T-helper 9 cell (primary cell): ENCODE results near the gene EZH1.
"Not testable (repeated sequence)": the region's sequence is repeated elsewhere in the genome, so short reads cannot be mapped to it uniquely, and the experiment has no call there.

Experiments used
- DNase-seq: peaks from one replicate; pipeline ENCODE4 v3.0.0-alpha.2; 2020

EZH1 gene

DNA sequence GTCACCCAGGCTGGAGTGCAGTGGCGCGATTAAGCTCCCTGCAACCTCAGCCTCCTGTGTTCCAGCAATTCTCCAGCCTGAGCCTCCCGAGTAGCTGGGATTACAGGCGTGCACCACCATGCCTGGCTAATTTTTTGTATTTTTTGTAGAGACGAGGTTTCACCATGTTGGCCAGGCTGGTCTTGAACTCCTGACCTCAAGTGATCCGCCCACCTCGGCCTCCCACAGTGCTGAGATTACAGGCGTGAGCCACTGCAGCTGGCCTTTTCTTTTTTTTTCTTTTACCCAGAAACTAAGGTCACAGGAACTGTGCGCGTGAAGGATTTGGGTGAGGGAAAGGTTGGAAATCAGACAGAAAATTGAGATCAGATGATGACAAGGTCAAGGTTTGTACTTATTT, 25.1 kb upstream of the EZH1 start:
- DNase-seq: not testable (repeated sequence)

DNA sequence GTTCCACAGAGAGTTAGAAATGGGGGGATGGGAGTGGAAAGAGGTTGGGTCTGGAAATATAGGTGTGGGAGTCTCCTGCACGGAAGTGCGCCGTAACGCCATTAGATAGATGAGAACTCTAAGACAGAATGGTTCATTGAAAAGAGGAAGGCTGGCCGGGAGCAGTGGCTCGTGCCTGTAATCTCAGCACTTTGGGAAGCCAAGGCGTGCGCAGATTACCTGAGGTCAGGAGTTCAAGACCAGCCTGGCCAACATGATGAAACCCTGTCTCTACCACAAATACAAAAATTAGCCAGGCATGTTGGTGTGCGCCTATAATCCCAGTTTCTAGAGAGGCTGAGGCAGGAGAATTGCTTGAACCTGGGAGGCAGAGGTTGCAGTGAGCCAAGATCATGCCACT, 23.2 kb upstream of the EZH1 start:
- not testable (repeated sequence) for DNase-seq

DNA sequence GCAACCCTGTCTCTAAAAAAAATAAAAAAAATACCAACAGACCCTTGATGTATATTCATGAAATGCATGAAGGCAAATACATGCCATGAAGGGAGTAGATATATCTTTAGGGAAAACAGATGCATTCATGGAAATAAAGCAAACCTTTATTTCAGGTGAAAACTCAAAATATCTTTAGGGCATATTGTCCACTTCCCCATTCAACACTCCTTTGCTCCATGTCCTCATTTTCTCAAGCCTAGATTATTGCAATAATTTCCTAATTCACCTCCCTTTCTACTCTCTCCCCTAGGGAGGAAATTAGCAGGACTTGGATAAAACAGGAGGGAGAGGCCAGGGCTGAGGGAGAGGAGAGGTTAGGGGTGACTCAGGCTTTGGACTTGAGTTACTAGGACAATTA, 22.7 kb upstream of the EZH1 start:
- DNase-seq: no peak

DNA sequence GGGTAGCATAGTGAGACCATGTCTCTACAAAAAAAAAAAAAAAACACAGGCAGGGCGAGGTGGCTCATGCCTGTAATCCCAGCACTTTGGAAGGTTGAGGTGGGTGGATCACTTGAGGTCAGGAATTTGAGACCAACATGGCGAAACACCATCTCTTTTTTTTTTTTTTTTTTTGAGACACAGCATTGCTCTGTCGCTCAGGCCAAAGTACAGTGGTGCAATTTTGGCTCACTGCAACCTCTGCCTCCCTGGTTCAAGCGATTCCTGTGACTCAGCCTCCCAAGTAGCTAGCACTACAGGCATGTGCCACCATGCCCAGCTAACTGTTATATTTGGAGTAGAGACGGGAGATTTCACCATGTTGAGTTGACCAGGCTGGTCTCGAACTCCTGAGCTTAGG, 21.3 kb upstream of the EZH1 start:
- no peak for DNase-seq

DNA sequence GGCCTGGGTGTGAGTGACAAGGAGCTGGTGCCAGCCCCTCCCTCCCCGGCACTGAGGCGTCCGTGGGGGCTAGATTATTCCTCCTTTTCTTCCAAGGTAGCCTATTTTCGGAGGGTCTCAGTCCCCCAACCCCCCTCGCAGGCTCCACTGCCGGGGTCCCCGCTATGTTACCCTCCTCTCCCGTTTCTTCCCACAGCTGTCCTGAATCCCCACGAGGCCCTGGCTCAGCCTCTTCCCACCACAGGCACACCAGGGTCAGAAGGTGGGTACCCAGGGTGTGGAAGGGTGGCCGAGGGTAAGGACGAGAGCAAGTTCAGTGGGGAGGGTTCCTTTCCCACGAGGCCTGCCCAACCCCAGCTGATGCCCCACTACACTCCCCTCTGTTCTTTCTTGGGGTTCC, 16.8 kb upstream of the EZH1 start:
- no peak for DNase-seq

DNA sequence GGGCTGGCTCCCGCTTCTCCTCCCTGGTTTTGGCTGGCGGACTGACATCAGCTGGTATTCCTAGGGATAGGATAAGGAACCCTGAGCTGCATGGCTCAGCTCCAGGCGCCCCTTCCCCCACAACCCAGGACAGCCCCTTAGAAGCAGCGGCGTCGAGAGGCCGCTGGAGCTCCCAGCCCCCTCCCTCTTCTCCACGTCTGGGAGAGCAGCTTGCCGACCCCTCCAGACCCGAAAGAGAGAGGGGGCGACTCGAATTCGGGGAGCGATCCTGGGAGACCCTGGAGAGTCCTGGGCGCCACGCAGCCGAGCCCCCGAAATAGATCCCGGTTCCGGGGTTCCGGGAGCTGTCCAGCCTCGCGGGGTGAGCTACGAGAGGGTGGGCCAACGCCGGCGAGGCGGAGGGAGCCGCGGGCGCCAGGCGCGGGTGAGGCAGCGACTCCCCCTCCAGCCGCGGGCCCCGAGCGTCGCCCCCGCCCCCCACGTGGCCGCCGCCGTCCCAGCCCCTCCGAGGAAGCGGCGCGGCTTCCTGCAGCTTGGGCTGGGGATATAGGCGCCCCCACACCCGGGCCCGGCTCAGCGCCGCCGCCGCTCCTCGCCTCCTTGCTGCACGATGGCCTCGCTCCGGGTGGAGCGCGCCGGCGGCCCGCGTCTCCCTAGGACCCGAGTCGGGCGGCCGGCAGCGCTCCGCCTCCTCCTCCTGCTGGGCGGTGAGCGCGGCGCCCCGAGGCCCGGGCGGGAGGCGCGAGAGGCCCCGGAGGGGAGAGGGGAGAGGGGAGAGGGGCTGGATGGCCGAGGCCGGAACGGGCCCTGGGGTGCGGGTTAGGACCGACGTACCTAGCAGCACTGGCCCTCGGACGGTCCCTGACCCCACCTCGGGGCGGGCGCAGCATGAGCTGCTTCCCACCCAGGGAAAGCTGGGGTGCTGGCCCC, 16.1 kb upstream of the EZH1 start, which contains the start of gene RAMP2:
Gene RAMP2, plus strand, starts transcription at position 576 of the 930 bp plus-strand sequence. Its CDS starts 35 bp downstream, at position 611.
- DNase-seq: no peak

DNA sequence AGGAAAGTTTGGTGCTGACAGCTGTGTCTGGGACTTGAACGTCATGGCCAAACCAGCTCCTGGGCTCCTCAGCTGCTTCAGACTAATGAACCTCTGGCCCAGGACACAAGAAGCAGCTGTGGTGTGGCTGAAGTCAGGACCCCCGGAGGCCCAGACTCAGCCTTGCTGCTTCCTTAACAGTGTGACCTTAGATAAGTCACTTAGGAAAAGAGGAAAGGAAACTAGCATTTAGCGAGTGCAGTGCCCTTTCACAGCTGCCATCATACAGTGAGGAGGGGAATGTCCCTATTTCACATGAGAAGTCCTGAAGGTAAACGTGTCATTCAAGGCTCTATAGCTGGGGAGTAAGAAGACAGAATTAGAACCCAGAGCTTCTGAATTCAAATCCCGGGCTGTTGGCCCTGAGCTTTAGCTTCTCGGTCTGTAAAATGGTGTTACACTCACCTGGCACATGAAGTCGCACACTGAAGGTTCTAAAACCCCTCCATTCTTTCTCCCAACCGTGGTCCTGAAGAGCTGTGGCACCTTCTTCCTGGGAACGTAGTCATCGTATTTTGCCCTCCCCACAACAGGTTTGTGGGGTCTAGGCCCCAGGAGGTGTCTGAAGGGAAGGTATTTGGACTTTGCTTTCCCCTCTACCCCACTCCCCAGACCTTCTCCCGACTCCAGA, 15.3 kb upstream of the EZH1 start:
- DNase-seq: no peak

DNA sequence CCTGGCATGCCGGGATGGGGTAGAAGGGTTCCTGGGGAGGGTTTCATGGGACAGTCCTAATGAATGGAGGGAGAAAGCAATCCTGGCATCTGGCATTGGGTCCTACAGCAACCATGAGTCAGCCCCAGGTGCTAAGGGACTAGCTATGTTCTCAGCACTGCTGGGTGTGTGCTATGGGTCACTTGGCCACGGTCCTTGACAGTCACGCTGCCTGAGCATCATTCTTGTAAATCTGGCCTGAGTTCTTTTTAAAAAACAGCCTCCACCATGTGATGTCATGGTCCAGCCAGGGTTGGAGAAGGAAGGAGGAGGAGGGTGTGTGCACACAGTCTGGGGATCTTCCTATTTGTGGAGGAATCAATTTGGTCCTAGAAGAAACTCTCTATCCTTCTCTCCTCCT, 9.9 kb upstream of the EZH1 start:
- DNase-seq: no peak

DNA sequence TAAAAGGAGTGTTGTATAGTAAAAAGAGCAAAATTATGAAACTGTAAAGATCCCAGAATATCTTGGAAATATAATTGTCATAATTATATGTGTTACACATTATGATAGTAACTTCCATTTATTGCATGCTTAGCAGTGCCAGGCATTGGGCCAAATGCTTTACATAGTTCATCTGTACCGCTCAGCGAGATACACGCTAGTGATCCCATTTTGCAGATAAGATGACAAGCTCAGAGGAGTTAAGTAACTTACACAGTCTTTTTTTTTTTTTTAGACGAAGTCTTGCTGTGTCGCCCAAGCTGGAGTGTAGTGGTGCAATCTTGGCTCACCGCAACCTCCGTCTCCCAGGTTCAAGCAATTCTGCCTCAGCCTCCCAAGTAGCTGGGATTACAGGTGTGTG, 6.8 kb upstream of the EZH1 start:
- no peak for DNase-seq

DNA sequence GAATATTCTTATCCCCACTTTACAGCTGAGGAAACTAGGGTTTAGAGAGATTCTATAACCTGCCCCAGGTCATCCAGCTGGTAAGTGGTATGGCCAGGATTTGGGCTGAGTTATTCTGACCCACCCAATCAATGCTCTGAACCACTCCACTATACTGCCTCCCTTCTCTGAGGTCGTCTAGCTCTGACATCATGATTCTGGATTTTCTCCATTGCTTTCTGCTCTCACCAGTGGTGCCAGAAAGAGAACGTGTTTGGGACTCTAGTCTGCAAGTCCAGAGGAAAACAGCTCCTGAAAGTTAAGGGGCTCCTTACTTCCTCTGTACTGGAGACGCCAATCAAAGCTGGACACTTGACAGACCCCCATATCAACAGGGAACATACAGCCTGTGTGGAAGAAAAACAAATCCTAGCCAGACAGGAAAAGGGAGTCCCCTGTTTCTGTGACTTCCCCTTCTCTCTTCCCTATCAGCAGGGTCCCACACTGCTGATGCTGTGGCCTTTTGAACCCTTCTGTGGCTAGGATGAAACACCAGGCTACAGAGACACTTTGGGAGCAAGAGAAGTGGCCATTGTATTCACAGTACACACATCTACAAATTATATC, 6.0 kb upstream of the EZH1 start:
- no peak for DNase-seq

DNA sequence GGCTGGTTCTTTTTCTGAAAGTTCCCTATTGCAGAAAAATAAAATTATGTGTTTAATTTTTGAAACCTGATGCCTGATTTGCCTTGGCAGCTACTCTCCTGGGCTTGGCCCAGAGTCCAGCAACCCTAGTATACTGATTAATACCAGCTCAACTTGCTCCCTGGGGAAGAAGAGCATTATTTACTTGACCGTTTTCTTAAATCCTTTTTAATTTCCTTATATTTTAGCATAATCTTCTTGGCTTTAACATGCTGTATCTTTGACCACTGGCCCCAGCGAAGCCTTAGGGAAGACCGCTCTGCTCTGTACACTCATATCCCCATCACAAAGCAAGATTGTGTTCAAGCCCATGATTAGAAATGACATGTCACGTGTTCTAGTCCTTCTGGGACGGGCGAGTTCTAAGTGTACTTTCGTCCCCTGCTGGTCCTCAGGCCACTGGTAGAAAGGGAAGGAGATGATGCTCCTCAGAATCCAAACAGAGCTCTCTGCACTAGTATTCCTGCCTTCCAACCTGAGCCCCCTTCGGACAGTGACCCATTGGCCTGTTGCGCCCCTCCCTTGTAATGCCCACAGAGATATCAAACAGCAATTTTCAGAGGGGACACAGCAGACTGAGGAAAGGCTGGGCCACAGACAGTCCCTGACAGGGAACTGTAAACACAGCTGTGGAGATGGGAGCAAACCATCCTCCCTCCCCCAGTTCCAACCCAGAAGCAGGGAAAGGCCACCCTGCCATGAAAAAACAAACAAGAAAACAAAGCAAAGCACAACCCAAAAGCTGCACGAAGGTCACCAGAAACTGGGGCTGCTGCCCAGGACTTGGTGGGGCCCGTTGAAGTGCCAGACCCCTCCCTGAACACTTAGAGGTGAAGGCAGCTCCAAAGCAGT, 4.3 kb upstream of the EZH1 start:
- no peak for DNase-seq

DNA sequence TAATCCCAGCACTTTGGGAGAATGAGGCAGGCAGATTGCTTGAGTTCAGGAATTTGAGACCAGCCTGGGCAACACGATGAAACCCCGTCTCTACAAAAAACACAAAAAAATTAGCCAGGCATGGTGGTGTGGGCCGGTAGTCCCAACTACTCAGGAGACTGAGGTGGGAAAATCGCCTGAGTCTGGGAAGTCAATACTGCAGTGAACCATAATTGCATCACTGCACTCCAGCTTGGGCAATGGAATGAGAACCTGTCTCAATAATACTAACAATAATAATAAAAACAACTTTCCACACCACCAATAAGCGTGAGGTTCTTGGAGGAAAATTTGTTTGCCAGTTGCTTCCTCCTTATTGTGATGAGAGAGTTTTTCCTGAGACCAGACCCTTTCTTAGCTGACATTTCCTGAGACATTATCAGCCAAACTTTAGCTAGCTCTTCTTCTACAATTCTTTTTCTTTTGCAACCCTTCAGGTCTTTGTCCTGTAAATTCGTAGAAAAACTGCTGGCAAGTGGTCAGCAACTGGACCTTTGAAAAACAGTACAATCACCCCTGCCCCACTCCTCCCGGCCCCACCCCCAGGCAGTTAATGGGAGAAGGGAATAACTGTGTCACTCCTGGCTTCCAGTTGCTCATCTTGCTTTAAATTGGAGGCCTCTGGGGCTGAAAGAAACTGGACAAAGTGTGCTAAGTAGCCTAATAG, 3.5 kb upstream of the EZH1 start:
- no peak for DNase-seq

DNA sequence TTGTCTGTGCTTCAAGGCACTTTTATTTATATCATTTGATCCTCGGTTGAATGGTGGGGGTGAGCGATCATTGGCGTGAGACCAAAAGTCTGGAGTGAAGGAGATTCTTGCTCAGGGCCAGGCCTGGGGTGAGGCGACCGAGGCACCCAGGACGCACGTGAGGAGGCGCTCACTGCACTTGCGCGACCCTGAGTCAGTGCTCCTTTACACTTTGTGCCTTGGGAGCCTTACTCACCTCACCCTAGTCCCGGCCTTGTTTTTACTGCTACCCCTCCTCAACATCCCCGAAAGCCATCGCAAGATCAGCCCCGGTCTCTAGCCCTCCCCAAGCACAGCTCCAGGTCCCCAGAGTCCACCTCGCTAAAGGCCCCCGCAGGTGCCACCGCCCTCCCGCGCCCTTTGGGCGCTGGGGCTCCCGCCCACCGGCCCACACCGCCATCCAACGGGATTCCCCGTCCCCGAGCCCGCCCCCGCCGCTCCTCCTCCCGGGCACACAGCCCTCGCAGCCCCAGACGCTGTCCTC, 496 bp downstream of the EZH1 start:
- DNase-seq: peak; percentile 61

DNA sequence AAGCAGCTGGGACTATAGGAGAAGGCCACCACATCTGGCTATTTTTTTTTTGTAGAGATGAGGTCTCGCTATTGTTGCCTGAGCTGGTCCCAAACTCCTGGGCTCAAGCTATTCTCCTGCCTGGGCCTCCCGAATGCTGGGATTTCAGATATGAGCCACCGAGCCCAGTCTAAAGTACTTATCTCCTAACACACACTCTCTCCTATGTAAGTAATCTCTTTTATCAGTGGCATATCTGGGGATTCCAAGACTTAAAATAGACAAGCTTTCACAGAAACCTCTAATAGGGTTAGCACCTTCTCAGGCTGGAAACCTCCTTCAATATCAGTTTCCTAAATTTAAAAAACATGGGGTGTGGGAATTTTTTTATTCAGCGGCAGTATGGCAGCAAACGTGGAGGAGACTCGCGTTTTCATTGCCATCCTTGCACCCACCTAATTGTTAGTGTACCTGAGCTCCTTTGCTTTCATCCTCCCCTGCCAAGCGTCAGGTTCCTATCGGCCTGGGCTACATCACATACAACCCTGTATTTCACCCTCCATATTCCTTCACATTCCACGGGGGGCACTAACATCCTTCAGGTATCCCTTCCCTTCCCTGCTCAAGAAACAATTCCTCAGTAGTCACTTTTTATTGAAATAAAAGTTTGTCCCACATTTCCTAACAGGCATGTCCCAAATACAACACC, 1.1 kb downstream of the EZH1 start:
- DNase-seq: no peak

DNA sequence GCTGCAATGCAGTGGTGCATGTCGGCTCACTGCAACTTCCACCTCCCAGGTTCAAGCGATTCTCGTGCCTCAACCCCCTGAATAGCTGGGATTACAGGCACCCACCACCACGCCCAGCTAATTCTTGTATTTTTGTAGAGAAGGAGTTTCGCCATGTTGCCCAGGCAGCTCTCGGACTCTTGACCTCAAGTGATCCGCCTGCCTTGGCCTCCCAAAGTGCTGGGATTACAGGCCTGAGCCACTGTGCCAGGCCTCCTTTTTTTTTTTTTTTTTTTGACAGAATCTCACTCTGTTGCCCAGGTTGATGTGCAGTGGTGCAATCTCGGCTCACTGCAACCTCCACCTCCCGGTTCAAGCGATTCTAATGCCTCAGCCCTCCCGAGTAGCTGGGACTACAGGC, 1.9 kb downstream of the EZH1 start:
- DNase-seq: not testable (repeated sequence)

DNA sequence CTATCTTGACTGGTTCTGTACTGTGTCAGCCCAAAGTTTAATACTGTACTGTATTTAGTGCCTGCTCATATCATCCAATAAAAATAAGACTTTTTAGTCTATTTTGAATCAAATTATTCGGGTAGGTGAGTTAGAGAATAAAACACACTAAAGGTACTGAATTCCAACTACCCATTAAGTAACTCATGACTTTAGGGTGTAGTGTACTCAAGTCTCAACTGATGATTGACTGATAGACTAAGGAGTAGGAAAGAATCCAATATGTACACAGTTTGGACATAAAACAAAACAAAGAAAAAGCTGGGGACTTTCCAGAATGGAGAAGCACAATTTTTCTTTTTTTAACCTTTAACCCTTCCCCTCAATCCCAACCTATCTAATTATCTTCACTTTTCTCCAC, 4.1 kb downstream of the EZH1 start:
- no peak for DNase-seq

DNA sequence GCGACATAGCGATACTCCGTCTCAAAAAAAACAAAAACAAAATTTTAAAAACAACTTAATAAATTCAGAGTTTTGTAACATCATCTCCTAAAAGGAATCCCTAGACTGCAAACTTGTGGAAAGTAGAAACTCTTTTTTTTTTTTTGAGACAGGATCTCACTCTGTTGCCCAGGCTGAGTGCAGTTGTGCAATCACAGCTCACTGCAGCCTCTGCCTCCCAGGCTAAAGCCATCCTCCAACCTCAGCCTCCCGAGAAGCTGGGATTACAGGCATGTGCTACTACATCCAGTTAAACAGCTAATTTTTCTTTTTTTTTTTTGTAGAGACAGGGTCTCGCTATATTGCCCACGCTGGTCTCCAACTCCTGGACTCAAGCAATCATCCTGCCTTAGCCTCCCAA, 19.7 kb downstream of the EZH1 start:
- no peak for DNase-seq

DNA sequence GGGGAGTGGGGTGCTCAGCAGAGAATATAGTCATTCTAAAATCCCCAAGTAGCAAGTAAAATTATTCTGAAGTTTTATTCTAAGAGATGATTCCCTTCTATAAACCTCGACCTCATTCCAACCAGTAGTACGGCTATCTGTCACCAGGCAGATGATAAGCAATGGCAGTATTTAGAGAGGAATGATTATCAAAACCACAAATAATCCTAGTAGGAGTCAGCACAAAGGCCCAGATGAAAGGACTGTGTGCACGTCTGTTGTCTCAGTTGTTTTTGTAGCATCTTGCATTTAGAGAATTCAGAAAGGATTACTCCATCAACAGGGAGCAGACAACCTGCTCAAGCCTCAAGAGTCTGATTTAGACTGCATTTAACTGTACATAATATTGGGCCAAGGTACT, 21.2 kb downstream of the EZH1 start:
- no peak for DNase-seq

DNA sequence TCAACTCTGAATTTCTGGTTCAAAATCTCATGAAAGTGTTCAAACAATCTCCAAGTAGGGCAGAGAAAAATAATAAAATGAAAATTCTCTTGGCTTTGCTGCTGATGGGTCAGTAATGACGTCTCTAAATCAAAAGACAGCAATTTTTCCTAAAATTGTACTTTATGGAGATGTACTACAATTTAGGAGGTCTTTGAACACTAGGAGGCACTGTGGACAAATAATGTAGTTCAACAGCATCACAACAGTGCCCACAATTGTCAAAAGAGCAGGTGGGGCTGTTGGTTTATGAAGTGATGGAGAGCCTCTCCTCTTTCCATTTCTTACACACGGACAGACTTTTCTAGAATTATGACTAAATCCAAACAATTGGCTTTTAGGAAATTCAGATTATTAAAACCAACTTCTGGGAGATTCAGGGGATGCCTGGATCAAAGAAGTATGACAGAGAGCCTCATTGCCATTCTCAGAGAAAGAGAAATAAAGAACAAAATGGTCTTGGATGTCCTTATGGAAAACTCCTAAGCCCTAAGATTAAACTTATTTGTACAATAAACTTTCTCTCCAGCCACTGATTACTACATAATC, 23.8 kb downstream of the EZH1 start:
- DNase-seq: no peak

DNA sequence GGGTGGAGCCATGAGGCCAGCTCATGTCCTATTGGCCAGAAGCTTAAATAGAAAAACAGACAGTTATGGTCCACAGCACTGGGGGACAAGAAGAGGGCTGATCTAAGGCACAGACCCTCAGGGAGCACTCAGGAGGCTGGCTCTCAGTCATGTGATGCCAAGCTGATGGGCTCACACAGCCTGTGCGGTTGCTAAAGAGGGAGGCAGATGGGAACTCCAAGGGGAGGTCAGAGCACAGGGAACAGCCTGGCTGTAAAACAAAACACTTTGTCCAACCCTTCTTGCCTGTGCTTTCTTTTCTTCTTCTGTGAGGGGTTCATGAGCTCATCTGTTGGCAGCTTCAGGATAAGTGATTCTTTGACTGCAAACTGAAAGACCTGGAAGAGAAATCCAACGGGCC, 35.3 kb downstream of the EZH1 start:
- DNase-seq: no peak

DNA sequence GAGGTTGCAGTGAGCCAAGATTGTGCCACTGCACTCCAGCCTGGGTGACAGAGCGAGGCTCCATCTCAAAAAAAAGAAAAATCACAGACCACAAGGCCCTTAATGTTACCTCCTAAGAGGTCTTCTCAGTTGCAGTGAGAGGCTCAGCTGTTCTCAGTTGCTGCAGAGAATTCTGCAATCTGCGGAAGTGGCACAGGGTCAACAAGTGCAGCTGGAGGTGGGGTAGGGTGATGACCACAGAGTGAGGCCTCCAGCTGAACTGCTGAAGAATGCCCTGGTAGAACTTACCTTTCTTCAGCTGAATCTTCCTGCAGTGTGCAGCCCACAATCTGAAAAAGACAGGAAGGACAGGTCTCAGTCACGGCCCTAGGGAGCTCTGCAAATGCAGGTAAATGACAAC, 36.3 kb downstream of the EZH1 start:
- DNase-seq: no peak
